ENCODE measurements around the gene FANCL. TPM values are rescaled to one million over a fixed set of nuclear protein-coding genes. Genes with fewer than 3 reads are reported as not detected.

FANCL gene
- polyA plus RNA-seq, 2 of the 4 experiments (the other 2 are of a cell fraction): 34.1 to 68.8 TPM

DNA sequence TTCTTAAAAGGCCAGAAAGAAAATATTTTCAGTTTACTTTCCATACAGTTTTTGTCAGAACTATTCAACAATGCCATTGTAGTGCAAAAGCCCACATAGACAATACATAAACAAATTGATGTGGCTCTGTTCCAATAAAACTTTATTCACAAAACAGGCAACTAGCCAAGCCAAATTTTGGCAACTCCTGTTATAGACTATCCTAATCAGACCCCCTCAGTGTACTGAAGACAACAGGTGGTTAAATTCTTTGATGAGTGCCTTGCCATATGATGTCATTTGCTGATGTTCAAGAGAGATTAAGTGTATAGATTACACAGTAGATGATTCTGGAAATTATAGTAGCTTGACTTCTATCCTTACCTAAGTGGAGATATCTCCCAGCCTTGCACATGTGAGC is 83.4 kb downstream of the FANCL start (continued):
- TF ChIP-seq EP300 (IDR thresholded peaks at IDR 0.05): no peak
- TF ChIP-seq, protein P1, sequence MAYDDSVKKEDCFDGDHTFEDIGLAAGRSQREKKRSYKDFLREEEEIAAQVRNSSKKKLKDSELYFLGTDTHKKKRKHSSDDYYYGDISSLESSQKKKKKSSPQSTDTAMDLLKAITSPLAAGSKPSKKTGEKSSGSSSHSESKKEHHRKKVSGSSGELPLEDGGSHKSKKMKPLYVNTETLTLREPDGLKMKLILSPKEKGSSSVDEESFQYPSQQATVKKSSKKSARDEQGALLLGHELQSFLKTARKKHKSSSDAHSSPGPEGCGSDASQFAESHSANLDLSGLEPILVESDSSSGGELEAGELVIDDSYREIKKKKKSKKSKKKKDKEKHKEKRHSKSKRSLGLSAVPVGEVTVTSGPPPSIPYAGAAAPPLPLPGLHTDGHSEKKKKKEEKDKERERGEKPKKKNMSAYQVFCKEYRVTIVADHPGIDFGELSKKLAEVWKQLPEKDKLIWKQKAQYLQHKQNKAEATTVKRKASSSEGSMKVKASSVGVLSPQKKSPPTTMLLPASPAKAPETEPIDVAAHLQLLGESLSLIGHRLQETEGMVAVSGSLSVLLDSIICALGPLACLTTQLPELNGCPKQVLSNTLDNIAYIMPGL (CRISPR knock-in tag; IDR thresholded peaks at IDR 0.05; ENCODE audit: borderline replicate concordance): no peak

DNA sequence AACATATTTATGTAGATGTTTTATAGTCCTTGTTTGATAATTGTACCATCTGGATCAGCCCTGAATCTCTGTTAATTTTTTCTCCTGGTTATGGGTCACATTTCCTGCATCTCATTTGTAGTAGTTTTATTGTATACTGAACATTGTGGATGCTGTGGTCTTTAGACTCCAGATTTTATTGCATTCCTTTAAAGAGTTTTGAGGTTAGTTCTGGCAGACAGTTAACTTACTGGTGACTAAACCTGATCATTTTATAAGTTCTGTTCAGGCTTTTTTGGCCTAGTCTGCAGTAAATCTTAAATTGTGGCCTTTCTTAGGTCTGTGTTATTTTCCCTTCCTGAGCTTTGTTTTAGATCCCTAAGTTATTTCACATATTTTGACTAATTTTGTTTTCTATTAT is 84.3 kb downstream of the FANCL start:
- Histone ChIP-seq H3K4me3 (no peak overlapping the region), H3K4me2 (no peak overlapping the region), H3K9me3 (no peaks in the 10 kb centered on the region), H3K4me1 (no peaks in the 10 kb centered on the region; the same call in 2 of the 3 replicates), H3K27ac (no peak overlapping the region)
- CTCF ChIA-PET: interaction anchor here (0.7 to 1.5 kb wide), 2 partner anchors 318 to 397 kb away, joined by 3 to 4 read pairs; no protein-coding TSS in a partner anchor
- FAIRE-seq (no peak), ATAC-seq (no peak), DNase-seq (ENCODE audit: low read depth in 1 of 2, low spot score in 1 of 2) (no peak)
- TF ChIP-seq MAZ (IDR thresholded peaks at IDR 0.05; ENCODE audit: borderline replicate concordance, low read depth, low read length): no peak
- TF ChIP-seq HEYL (CRISPR knock-in tag; IDR thresholded peaks at IDR 0.05): no peak
- TF ChIP-seq NPAS2 (CRISPR knock-in tag; IDR thresholded peaks at IDR 0.05; ENCODE audit: borderline replicate concordance): no peak
- no peak for TF ChIP-seq HOXA7 (CRISPR knock-in tag; IDR thresholded peaks at IDR 0.05)
- no peak for TF ChIP-seq CHD4 (IDR thresholded peaks at IDR 0.05; ENCODE audit: borderline replicate concordance)
- no peak for TF ChIP-seq ESRRA (IDR thresholded peaks at IDR 0.05; ENCODE audit: borderline replicate concordance, low read length)
- TF ChIP-seq CEBPB (IDR thresholded peaks at IDR 0.05): no peak
- TF ChIP-seq EHMT2 (IDR thresholded peaks at IDR 0.05; ENCODE audit: low read depth): no peak
- TF ChIP-seq, protein P2, sequence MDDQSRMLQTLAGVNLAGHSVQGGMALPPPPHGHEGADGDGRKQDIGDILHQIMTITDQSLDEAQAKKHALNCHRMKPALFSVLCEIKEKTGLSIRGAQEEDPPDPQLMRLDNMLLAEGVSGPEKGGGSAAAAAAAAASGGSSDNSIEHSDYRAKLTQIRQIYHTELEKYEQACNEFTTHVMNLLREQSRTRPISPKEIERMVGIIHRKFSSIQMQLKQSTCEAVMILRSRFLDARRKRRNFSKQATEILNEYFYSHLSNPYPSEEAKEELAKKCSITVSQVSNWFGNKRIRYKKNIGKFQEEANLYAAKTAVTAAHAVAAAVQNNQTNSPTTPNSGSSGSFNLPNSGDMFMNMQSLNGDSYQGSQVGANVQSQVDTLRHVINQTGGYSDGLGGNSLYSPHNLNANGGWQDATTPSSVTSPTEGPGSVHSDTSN (IDR thresholded peaks at IDR 0.05): no peak
- TF ChIP-seq, protein P1 (CRISPR knock-in tag; IDR thresholded peaks at IDR 0.05; ENCODE audit: borderline replicate concordance): no peak
- no peak for TF ChIP-seq ZSCAN20 (CRISPR knock-in tag; IDR thresholded peaks at IDR 0.05)
- TF ChIP-seq RARB (CRISPR knock-in tag; IDR thresholded peaks at IDR 0.05): no peak
- TF ChIP-seq, protein P3, sequence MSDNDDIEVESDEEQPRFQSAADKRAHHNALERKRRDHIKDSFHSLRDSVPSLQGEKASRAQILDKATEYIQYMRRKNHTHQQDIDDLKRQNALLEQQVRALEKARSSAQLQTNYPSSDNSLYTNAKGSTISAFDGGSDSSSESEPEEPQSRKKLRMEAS (IDR thresholded peaks at IDR 0.05): no peak
- TF ChIP-seq ZFP36 (IDR thresholded peaks at IDR 0.05; ENCODE audit: borderline replicate concordance, partially characterized antibody): no peak
- TF ChIP-seq, protein P4, sequence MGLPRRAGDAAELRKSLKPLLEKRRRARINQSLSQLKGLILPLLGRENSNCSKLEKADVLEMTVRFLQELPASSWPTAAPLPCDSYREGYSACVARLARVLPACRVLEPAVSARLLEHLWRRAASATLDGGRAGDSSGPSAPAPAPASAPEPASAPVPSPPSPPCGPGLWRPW (IDR thresholded peaks at IDR 0.05): no peak
- no peak for TF ChIP-seq EP300 (IDR thresholded peaks at IDR 0.05)
- no peak for TF ChIP-seq HDAC2 (IDR thresholded peaks at IDR 0.05)
- TF ChIP-seq, protein P5, sequence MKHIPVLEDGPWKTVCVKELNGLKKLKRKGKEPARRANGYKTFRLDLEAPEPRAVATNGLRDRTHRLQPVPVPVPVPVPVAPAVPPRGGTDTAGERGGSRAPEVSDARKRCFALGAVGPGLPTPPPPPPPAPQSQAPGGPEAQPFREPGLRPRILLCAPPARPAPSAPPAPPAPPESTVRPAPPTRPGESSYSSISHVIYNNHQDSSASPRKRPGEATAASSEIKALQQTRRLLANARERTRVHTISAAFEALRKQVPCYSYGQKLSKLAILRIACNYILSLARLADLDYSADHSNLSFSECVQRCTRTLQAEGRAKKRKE (CRISPR knock-in tag; IDR thresholded peaks at IDR 0.05; ENCODE audit: low read depth): no peak
- TF ChIP-seq TP53 (CRISPR knock-in tag; IDR thresholded peaks at IDR 0.05): no peak
- no peak for TF ChIP-seq CBX8 (IDR thresholded peaks at IDR 0.05)
- POLR2A ChIA-PET: no interaction called here

All from A549 (cell line).